Activated T-cell treated with anti-CD3 and anti-CD28 coated beads, Interleukin-2, amount 50 U/mL, for 72 hours (primary cell): ENCODE measurements around the gene RIOK2. TPM values are rescaled to one million over a fixed set of nuclear protein-coding genes. Genes with fewer than 3 reads are reported as not detected.

Source experiments
- ATAC-seq, 2 donors: fragments of 150-1000 bp; cut with Tn5 transposase; replicated peaks in 1 of 2; 2 replicates each; pipeline ENCODE4 v1.10.0; 2021; ENCODE audit warnings: moderate library complexity in 2 of 2, mild to moderate bottlenecking in 1 of 2
- DNase-seq, 2 donors: peaks; one replicate each; pipeline ENCODE4 v3.0.0; 2021 to 2022; ENCODE audit warnings: mixed read lengths in 1 of 2
- H3K27ac Mint-ChIP-seq: one replicate; pipeline ENCODE4 v1.8.0; 2022; ENCODE audit warnings: mild to moderate bottlenecking, moderate library complexity, mixed read lengths
- H3K27me3 Mint-ChIP-seq: one replicate; pipeline ENCODE4 v1.8.0; 2022; ENCODE audit warnings: low read depth, mixed read lengths
- H3K36me3 Mint-ChIP-seq, 2 donors: one replicate each; pipeline ENCODE4 v1.8.0; 2022; ENCODE audit warnings: mixed read lengths in 2 of 2, mild to moderate bottlenecking in 1 of 2; ENCODE audit not compliant: insufficient read depth in 2 of 2
- H3K4me1 Mint-ChIP-seq: one replicate; pipeline ENCODE4 v1.8.0; 2022; ENCODE audit warnings: low read depth, mixed read lengths
- H3K4me3 Mint-ChIP-seq, 2 donors: one replicate each; pipeline ENCODE4 v1.8.0; 2022; ENCODE audit warnings: mild to moderate bottlenecking in 2 of 2, mixed read lengths in 2 of 2, moderate library complexity in 2 of 2
- H3K9me3 Mint-ChIP-seq, 2 donors: one replicate each; pipeline ENCODE4 v1.8.0; 2022; ENCODE audit warnings: mixed read lengths in 2 of 2
- total RNA-seq, 2 donors: library from RNA; stranded (reverse); gene quantifications; one replicate each; pipeline ENCODE4 v1.2.3, GENCODE V29; 2022

RIOK2 gene
- total RNA-seq, 2 donors from 2014 or later, result 25.2 to 38.0 TPM

DNA sequence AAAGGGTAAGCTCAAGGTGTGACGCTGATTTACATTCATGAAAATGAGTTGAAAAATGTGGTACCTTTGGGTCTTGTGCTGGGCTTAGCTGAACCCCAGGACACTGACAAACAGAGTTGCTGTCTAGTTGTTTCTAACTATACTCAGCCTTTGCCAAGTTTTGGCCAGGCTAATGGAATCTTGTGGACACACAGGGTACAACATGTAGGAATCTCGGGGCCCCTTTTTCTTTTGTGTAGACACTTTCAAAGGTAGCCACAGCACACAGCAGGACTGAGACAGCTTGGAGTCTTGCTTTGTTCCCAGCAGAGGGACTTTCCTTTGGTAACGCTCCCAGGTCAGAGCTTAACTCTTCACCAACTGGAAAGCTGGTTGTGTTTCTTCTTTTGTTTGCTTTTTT is 48.4 kb downstream of the RIOK2 start:
- DNase-seq (no peak), ATAC-seq (no peak)
- Mint-ChIP-seq H3K4me1 (peaks cover 15% of the 10 kb centered on the region), H3K27ac (no peak overlapping the region), H3K9me3 (no peaks in the 10 kb centered on the region), H3K27me3 (peaks cover 6% of the 10 kb centered on the region), H3K4me3 (no peak overlapping the region), H3K36me3 (no peaks in the 10 kb centered on the region)

DNA sequence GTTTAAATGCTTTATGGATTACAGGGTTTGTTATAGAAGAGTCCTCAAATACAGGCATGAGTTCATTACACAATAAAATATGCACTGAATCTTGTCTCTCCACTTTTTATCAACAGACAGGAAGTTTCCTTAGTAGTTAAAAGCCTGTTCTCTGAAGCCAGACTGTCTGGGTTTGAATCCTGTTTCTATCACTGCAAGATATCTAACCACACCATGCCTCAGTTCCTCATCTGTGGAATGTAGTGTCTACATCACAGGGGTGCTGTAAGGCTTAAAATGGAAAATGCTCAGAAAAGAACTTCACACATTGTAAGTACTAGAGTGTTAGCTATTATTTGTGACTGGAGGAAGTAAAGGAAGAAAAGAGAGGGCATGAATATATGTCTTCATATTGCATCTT is 49.9 kb downstream of the RIOK2 start:
- H3K27ac Mint-ChIP-seq, result no peak overlapping the region
- H3K9me3 Mint-ChIP-seq, result no peaks in the 10 kb centered on the region
- no peaks in the 10 kb centered on the region for H3K36me3 Mint-ChIP-seq
- ATAC-seq (no peak), DNase-seq (no peak)
- H3K27me3 Mint-ChIP-seq, result peaks cover 15% of the 10 kb centered on the region
- peaks cover 15% of the 10 kb centered on the region for H3K4me1 Mint-ChIP-seq
- no peak overlapping the region for H3K4me3 Mint-ChIP-seq

DNA sequence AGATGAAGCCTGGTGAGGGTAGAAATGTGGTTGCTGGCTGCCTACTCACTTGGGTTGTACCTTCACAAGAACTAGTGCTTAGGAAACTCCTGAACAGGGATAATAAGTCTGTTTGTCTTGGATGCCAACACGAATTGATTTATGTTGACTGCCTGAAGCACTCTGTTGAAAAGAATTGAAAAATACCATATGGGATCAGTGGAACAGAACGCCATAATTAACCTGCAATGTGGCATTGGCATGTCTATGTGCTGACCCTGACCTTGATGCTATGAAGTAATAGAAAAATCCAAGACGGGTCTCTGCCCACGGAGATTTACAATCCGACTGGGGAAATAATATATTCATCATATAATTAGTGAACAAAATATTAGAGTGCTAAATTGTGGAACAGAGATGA is 51.1 kb downstream of the RIOK2 start:
- Mint-ChIP-seq H3K27me3 (peaks cover 19% of the 10 kb centered on the region), H3K27ac (no peak overlapping the region), H3K4me3 (no peak overlapping the region), H3K9me3 (no peaks in the 10 kb centered on the region), H3K36me3 (no peaks in the 10 kb centered on the region), H3K4me1 (peaks cover 15% of the 10 kb centered on the region)
- DNase-seq (no peak), ATAC-seq (no peak)

- Mint-ChIP-seq H3K4me3 (no peak overlapping the region), H3K27ac (no peak overlapping the region), H3K36me3 (no peaks in the 10 kb centered on the region), H3K9me3 (no peaks in the 10 kb centered on the region), H3K4me1 (peaks cover 15% of the 10 kb centered on the region), H3K27me3 (peaks cover 19% of the 10 kb centered on the region)
- no peak for DNase-seq
- ATAC-seq, result no peak
Observed at GRCh38 chr5:97131139-97131710, 51.8 kb downstream of the RIOK2 start.

DNA sequence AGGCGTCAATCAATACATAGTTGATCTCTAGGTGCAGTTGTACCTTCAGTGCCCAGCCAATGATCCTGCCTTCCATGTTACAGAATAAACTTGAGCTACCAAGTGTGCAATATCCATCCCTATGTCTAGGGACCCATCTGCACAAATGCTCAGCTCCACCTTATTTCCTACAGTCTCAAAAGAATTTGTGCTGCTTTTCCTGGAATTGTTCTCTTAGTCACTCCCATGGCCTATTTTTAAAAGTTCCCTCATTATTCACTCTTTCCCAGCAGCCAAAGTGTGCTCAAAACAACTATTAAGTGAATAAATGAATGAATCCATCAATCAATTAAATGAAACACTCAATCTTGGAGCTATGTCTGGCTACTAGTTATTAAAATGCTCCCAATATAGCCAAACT is 55.3 kb downstream of the RIOK2 start:
- Mint-ChIP-seq H3K4me3 (no peak overlapping the region), H3K4me1 (no peaks in the 10 kb centered on the region), H3K27me3 (peaks cover 19% of the 10 kb centered on the region), H3K27ac (no peak overlapping the region), H3K9me3 (no peaks in the 10 kb centered on the region), H3K36me3 (no peaks in the 10 kb centered on the region)
- ATAC-seq (no peak), DNase-seq (no peak)

DNA sequence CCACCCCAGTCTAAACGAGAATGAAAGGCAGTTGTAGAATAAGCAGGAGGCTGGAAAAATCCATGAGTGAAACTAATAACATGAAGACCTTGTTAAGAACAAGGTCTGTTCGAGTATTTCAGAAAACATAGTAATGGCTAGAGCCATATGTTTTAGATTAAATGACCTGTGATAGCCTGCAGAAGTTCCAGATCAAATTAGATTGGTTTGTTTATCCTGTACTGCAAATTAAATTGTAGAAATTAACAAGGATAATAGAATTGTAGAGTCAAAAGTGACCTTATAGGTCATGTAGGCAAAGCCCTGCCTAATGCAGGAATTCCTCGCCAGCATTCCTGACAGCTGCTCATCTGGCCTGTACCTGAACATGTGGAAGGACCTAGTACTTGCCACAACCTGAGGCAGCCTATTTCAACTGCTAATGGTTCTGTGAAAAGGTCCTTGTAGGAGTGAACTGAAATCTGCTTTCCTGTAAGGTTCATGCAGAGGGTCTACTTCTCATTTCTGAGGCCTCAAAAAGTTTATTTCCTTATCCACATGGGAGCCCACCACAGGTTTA is 57.8 kb downstream of the RIOK2 start:
- Mint-ChIP-seq H3K36me3 (no peaks in the 10 kb centered on the region), H3K27ac (no peak overlapping the region), H3K27me3 (peaks cover 19% of the 10 kb centered on the region), H3K4me1 (no peaks in the 10 kb centered on the region), H3K4me3 (no peak overlapping the region), H3K9me3 (no peaks in the 10 kb centered on the region)
- DNase-seq (no peak), ATAC-seq (no peak)

DNA sequence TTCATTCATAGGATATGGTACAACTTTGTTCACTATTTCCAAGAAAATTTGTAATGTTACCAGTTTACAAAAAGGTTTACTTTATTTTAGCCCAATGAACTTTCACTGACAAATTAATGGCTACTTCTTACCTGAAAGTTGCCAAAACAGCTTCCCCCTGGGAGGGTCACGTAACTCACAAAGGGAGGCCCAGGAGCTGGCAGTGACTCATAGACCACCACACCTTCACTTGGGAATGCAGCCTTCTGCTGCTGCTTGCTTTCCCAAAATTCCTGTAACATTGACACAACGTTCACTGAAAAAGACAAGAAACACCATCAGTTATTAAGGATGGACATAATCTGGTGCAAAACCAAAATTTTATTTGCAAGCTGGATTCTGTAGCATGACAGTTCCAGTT is 58.7 kb downstream of the RIOK2 start:
- Mint-ChIP-seq H3K9me3 (no peaks in the 10 kb centered on the region), H3K27me3 (peaks cover 17% of the 10 kb centered on the region), H3K27ac (no peak overlapping the region), H3K36me3 (no peaks in the 10 kb centered on the region), H3K4me1 (no peaks in the 10 kb centered on the region), H3K4me3 (no peak overlapping the region)
- ATAC-seq (no peak), DNase-seq (no peak)

DNA sequence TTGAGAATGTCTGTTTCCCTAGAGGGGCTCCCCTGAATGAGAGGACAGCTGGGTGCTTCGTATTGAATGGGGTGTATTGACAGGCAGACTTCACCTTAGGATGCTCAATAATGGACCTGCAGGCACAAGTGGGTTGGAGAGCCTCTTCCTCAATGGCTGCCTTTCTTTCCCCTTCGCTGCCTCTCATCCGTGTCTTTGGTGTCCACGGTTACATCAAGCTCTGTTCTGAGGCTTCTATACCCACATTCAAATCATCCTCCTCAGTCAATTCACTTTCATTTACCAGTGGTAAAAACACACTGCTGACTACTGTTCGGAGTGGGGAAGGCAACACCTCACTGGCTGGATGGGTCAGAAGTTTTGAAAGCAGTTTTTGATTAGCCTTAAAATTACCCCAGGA is 61.2 kb downstream of the RIOK2 start:
- no peaks in the 10 kb centered on the region for H3K9me3 Mint-ChIP-seq
- H3K27me3 Mint-ChIP-seq, result no peaks in the 10 kb centered on the region
- H3K27ac Mint-ChIP-seq, result no peak overlapping the region
- ATAC-seq (no peak), DNase-seq (no peak)
- H3K4me3 Mint-ChIP-seq, result no peak overlapping the region
- H3K4me1 Mint-ChIP-seq, result no peaks in the 10 kb centered on the region
- H3K36me3 Mint-ChIP-seq, result no peaks in the 10 kb centered on the region

DNA sequence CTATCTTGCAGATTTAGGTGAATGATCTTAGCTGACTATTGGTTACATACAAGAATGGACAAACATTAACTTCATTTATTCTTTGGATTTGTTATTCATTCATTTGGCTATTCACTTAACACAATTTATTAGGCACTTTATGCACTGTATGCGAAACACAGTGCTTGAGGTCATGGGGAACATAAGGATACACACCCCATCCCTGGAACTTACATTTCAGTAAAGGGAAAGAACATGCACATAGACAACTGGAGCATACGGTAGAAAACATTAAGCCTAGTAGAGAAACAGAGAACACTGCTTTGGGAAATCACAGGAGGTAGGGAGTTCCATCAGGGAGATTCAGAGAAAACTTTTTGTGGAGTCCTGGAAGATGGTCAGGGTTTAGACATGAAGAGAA is 62.9 kb downstream of the RIOK2 start:
- Mint-ChIP-seq H3K36me3 (no peaks in the 10 kb centered on the region), H3K4me1 (no peaks in the 10 kb centered on the region), H3K27ac (no peak overlapping the region), H3K9me3 (no peaks in the 10 kb centered on the region), H3K27me3 (no peaks in the 10 kb centered on the region), H3K4me3 (no peak overlapping the region)
- no peak for ATAC-seq
- DNase-seq, result no peak

GRCh38 chr5:97119007-97119390 is 64.0 kb downstream of the RIOK2 start:
- H3K4me1 Mint-ChIP-seq, result no peaks in the 10 kb centered on the region
- H3K4me3 Mint-ChIP-seq, result no peak overlapping the region
- H3K36me3 Mint-ChIP-seq, result no peaks in the 10 kb centered on the region
- H3K27me3 Mint-ChIP-seq, result no peaks in the 10 kb centered on the region
- H3K27ac Mint-ChIP-seq, result no peak overlapping the region
- no peaks in the 10 kb centered on the region for H3K9me3 Mint-ChIP-seq
- DNase-seq (no peak), ATAC-seq (no peak)

DNA sequence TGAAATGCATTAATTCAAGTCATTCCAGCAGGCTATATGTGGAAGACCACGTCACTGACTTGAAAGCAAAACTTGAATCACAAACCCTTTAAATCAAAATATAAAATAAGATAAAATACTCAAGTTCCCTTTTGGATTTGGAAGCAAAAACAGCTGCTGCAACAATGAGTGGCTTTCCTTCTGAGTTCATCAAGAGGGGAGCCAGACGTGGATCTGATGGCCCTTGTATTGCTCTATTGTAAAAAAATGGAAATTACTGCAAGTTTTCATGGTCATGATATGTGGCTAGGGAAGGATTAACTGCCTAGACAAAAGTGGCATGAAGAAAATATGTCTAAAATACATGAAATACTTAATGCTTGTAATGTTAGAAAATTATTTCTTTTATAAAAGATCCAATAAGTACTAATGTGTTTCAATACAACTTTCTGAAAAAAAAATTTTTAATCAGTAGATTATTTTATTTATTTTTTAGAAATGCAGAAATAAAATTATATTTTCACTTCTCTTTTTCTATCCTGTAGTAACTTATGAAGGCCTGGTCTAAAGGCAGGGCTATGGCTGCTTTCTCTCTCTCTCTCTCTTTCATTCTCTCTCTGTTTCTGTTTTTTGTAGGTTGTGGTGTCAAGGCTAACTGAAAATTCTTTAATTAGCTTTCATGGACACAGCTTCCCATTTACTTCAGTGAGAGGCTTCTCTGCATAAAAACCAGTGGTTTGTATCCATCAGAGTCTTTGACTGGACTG is 64.6 kb downstream of the RIOK2 start:
- no peak for ATAC-seq

GRCh38 chr5:97115932-97116331 is 67.1 kb downstream of the RIOK2 start:
- ATAC-seq (no peak), DNase-seq (no peak)
- no peak overlapping the region for H3K27ac Mint-ChIP-seq
- peaks cover 5% of the 10 kb centered on the region for H3K4me1 Mint-ChIP-seq
- H3K27me3 Mint-ChIP-seq, result no peaks in the 10 kb centered on the region
- H3K4me3 Mint-ChIP-seq, result no peak overlapping the region
- no peaks in the 10 kb centered on the region for H3K9me3 Mint-ChIP-seq
- no peaks in the 10 kb centered on the region for H3K36me3 Mint-ChIP-seq

More for the DNA sequence above, 64.6 kb downstream of the RIOK2 start:
- no peak for DNase-seq
- no peaks in the 10 kb centered on the region for H3K4me1 Mint-ChIP-seq
- H3K4me3 Mint-ChIP-seq, result no peak overlapping the region
- H3K27ac Mint-ChIP-seq, result no peak overlapping the region
- no peaks in the 10 kb centered on the region for H3K36me3 Mint-ChIP-seq
- H3K9me3 Mint-ChIP-seq, result no peaks in the 10 kb centered on the region
- H3K27me3 Mint-ChIP-seq, result no peaks in the 10 kb centered on the region

GRCh38 chr5:97112230-97112629 is 70.8 kb downstream of the RIOK2 start:
- Mint-ChIP-seq H3K36me3 (no peaks in the 10 kb centered on the region), H3K4me3 (no peak overlapping the region), H3K27ac (no peak overlapping the region), H3K4me1 (peaks cover 5% of the 10 kb centered on the region), H3K9me3 (no peaks in the 10 kb centered on the region), H3K27me3 (no peaks in the 10 kb centered on the region)
- ATAC-seq, result no peak
- DNase-seq, result no peak

- no peaks in the 10 kb centered on the region for H3K36me3 Mint-ChIP-seq
- H3K4me1 Mint-ChIP-seq, result peaks cover 5% of the 10 kb centered on the region
- H3K9me3 Mint-ChIP-seq, result no peaks in the 10 kb centered on the region
- no peaks in the 10 kb centered on the region for H3K27me3 Mint-ChIP-seq
- no peak for ATAC-seq
- peak overlapping the region in 1 of 2 donors; percentile 29 for H3K4me3 Mint-ChIP-seq
- no peak overlapping the region for H3K27ac Mint-ChIP-seq
- DNase-seq, result no peak
Observed at GRCh38 chr5:97111616-97112015, 71.4 kb downstream of the RIOK2 start.
